HL-60/S4 treated with phorbol 12-myristate 13-acetate at 8.2 ng/mL for 4 days and 3 days (cell line): ENCODE measurements around the gene RAD51B.
"Not testable (repeated sequence)": the region's sequence is repeated elsewhere in the genome, so short reads cannot be mapped to it uniquely, and the experiment has no call there.

ENCODE experiments used
- in situ Hi-C: fragments of 300-500 bp; cut with MboI; formaldehyde crosslinking; loops from 2 replicates; pipeline ENCODE4 v1.15.0; 2022; ENCODE audit warnings: low sequenced_read_pairs

The RAD51B gene

GRCh38 chr14:68695326-68695768 is 875.8 kb downstream of the RAD51B start:
- in situ Hi-C loops: no loop called here

GRCh38 chr14:68695856-68696255 is 876.3 kb downstream of the RAD51B start:
- in situ Hi-C loops: no loop called here

- in situ Hi-C loops: no loop called here
Observed at GRCh38 chr14:68696266-68696665, 876.7 kb downstream of the RAD51B start.

- in situ Hi-C loops: no loop called here
Observed at GRCh38 chr14:68696721-68697495, 877.3 kb downstream of the RAD51B start.

GRCh38 chr14:68698773-68699172 is 879.2 kb downstream of the RAD51B start:
- in situ Hi-C loops: not testable (repeated sequence)

- in situ Hi-C loops: no loop called here
Observed at GRCh38 chr14:68701001-68701741, 881.6 kb downstream of the RAD51B start.

GRCh38 chr14:68702135-68702534 is 882.6 kb downstream of the RAD51B start:
- in situ Hi-C loops: no loop called here

- in situ Hi-C loops: no loop called here
Observed at GRCh38 chr14:68702578-68702977, 883.0 kb downstream of the RAD51B start.

- in situ Hi-C loops: no loop called here
Observed at GRCh38 chr14:68703093-68703492, 883.5 kb downstream of the RAD51B start.

- in situ Hi-C loops: no loop called here
Observed at GRCh38 chr14:68704736-68705720, 885.4 kb downstream of the RAD51B start.

GRCh38 chr14:68705741-68706283 is 886.2 kb downstream of the RAD51B start:
- in situ Hi-C loops: no loop called here

- in situ Hi-C loops: no loop called here
Observed at GRCh38 chr14:68707482-68707881, 887.9 kb downstream of the RAD51B start.

- in situ Hi-C loops: no loop called here
Observed at GRCh38 chr14:68708343-68708742, 888.8 kb downstream of the RAD51B start.

- in situ Hi-C loops: no loop called here
Observed at GRCh38 chr14:68709007-68709406, 889.4 kb downstream of the RAD51B start.

GRCh38 chr14:68710776-68711175 is 891.2 kb downstream of the RAD51B start:
- in situ Hi-C loops: no loop called here

GRCh38 chr14:68711561-68712309 is 892.2 kb downstream of the RAD51B start:
- in situ Hi-C loops: no loop called here

GRCh38 chr14:68712703-68713370 is 893.3 kb downstream of the RAD51B start:
- in situ Hi-C loops: no loop called here

- in situ Hi-C loops: no loop called here
Observed at GRCh38 chr14:68713782-68714181, 894.2 kb downstream of the RAD51B start.
